HG03442 (cell line): ENCODE data around the gene NFATC1.

Experiments used
- ATAC-seq: cut with Tn5 transposase; IDR thresholded peaks from one replicate; pipeline ENCODE4 v1.9.1; 2021; ENCODE audit warnings: mild to moderate bottlenecking, moderate library complexity; ENCODE audit not compliant: unreplicated experiment

The NFATC1 gene

GRCh38 chr18:79453816-79454735, 58.3 kb downstream of the NFATC1 start:
- ATAC-seq, result no peak

GRCh38 chr18:79455261-79455660, 59.5 kb downstream of the NFATC1 start:
- ATAC-seq, result no peak

GRCh38 chr18:79456105-79456980, 60.6 kb downstream of the NFATC1 start:
- no peak for ATAC-seq

- ATAC-seq, result no peak
Measured at GRCh38 chr18:79457239-79457638, 61.5 kb downstream of the NFATC1 start.

GRCh38 chr18:79457652-79458051, 61.9 kb downstream of the NFATC1 start:
- ATAC-seq, result no peak

- ATAC-seq, result no peak
Measured at GRCh38 chr18:79458131-79458838, 62.6 kb downstream of the NFATC1 start.

- ATAC-seq, result no peak
Measured at GRCh38 chr18:79458917-79459803, 63.4 kb downstream of the NFATC1 start.

- peak; percentile 24 for ATAC-seq
Measured at GRCh38 chr18:79459946-79460480, 64.3 kb downstream of the NFATC1 start.

GRCh38 chr18:79460481-79461300, 65.0 kb downstream of the NFATC1 start:
- ATAC-seq, result peak; percentile 69

GRCh38 chr18:79461627-79462026, 65.9 kb downstream of the NFATC1 start:
- ATAC-seq, result no peak

- ATAC-seq, result no peak
Measured at GRCh38 chr18:79463424-79463960, 67.8 kb downstream of the NFATC1 start.

GRCh38 chr18:79465392-79465991, 69.8 kb downstream of the NFATC1 start:
- ATAC-seq, result peak; percentile 75

GRCh38 chr18:79466591-79466990, 70.9 kb downstream of the NFATC1 start:
- peak; percentile 29 for ATAC-seq

- ATAC-seq, result no peak
Measured at GRCh38 chr18:79467126-79467525, 71.4 kb downstream of the NFATC1 start.

GRCh38 chr18:79468119-79468789, 72.5 kb downstream of the NFATC1 start:
- ATAC-seq, result no peak

- no peak for ATAC-seq
Measured at GRCh38 chr18:79469309-79469708, 73.6 kb downstream of the NFATC1 start.

- no peak for ATAC-seq
Measured at GRCh38 chr18:79469751-79470505, 74.2 kb downstream of the NFATC1 start.
